LHCN-M2 (cell line): ENCODE results near the gene NUDT8. TPM values are rescaled to one million over a fixed set of nuclear protein-coding genes. Genes with fewer than 3 reads are reported as not detected.

ENCODE experiments used
- DNase-seq: peaks from one replicate; pipeline ENCODE4 v3.0.0-alpha.2; 2012; ENCODE audit warnings: low read depth
- polyA plus RNA-seq: library from polyadenylated mRNA; unstranded; fragments of >200 nt; gene quantifications from one replicate; pipeline ENCODE4 v1.2.1, GENCODE V29; 2012; ENCODE audit warnings: missing spikeins
- total RNA-seq: library from RNA; depleted of rRNA; stranded (reverse); fragments of >200 nt; gene quantifications from 2 replicates; pipeline ENCODE4 v1.2.3, GENCODE V29; 2014; rRNA removed

Gene NUDT8, protein sequence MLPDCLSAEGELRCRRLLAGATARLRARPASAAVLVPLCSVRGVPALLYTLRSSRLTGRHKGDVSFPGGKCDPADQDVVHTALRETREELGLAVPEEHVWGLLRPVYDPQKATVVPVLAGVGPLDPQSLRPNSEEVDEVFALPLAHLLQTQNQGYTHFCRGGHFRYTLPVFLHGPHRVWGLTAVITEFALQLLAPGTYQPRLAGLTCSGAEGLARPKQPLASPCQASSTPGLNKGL
- 7.5 and 19.8 TPM in 2 replicates for total RNA-seq
- 8.6 TPM for polyA plus RNA-seq

DNA sequence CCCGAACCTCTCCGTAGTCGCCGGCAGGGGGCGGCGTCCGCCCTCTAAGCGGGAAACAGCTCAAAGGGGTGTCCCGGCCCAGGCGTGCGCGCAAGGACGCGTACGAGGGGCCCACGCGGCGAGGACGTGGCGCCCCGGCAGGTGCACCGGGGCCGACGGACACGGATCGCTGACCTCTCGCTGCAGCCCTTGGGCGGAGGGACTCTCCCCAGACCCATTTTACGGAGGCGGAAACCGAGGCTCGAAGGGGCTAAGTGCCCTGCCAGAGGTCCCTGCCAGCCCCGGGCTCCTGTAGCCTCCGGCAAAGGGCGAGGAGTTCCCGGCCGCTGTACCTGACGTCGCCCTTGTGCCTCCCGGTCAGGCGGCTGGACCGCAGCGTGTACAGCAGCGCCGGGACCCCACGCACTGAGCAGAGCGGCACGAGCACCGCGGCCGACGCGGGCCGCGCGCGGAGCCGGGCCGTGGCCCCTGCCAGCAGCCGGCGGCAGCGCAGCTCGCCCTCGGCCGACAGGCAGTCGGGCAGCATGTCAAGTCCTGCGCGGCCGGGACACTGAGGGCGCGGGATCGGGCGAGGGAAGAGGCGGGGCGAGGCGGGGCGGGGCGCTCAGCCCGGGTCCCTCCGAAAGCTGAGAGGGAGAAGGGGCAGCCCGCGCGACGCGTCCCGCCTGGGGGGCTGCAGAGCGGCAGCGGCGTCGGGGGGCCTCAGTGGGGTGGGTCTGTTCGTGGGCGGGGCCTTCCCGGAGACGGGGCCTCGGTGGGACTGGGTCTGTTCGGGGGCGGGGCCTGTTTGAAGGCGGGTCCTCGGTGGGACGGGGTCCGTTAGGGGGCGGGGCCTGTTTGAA is at the start of gene NUDT8:
Gene NUDT8, minus strand, starts transcription at position 552 of the 842 bp plus-strand sequence. Its CDS starts 26 bp downstream, at position 526.
- peak; percentile 66 for DNase-seq

DNA sequence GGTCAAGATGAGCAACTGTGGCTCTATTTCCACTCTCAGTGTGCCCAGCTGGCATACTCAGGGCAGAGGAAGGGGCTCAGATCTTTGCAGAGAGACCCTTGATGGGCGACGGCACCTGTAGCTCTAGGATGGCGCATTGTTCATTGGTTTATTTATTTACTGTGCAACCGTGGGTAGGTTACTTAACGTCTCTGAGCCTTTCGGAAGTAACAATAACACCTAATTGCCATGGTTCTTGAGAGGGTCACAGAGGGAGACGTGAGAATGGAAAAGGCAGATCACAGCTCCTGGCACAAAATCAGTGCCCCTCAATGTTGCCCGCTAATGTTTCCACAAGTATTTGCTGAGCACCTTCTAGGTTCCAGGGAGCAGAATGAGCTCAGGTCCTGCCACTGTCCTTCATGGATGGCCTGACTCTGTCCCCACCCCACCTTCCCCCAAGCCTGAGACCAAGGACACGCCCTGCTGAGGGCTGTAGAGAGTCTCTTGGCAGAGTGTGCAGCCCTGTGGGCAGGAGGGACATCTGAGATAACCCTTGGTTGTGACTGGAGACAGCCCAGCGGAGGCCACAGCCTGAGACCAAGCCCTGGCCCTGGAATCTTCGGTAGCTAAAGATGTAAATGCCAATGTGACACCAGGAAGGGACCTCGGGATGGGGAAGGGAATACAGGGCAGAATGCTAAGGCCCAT is 45.5 kb upstream of the NUDT8 start:
- no peak for DNase-seq

DNA sequence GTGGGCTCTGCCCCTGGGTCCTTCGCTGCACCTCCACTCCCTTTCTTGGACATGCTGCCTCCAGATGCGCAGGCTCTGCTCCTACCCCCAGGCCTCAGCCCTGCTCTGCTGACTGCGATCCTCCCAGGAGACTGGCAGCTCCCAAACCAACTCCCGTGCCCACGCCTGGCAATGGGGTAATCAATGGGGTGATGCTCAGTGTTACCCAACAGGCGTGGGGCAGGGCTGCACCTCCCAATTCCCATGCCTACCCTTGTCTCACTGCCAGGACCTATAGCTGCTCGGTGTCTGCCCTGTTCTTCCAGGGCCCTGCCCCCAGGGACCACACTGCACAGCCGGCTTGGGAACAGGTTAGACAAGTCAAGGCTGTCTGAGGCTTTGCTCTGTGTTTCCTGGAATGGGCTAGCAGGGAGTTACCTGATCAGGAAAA is 44.7 kb upstream of the NUDT8 start, which contains the start of gene ALDH3B2:
Gene ALDH3B2, minus strand, starts transcription at position 182 of the 430 bp plus-strand sequence. CDS start 7,688 bp downstream, outside the sequence.
- DNase-seq = no peak

DNA sequence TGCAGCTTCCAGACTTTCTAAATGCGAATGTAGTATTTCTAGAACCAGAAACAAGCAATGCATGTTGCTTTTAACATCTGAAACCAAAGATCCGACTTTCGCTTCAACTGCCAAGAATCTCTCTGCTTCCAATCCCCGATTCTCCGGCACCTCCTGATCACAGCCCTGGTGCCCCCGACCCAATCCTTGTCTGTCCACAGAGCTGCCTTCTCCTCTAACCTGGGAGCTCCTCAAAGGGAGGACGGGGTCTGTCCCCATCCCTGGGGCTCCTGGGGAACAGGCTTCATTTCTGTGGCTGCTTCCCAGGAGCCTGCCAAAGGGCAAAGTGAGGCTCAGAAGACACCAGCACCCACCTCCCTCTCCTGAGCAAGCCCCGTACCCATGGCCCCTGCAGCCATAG is 44.2 kb upstream of the NUDT8 start:
- no peak for DNase-seq

DNA sequence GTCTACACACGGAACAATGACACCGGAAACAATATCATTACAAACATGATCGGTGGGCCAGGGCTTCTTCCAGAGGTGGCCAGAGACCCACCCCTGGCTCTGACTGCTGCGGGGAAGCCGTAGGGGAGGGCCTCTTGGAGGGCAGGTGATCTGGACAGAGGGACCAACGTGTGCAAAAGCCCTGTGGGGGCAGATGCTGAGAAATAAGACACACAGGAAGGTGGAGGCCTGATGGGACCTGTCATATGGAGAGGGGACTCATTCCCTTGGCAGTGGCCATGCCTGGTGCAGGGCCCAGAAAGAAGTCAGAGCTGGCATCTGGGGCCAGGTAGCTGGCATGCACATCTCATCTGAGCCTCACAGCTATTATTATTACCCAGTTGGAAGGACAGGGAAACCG is 43.6 kb upstream of the NUDT8 start:
- DNase-seq = no peak

DNA sequence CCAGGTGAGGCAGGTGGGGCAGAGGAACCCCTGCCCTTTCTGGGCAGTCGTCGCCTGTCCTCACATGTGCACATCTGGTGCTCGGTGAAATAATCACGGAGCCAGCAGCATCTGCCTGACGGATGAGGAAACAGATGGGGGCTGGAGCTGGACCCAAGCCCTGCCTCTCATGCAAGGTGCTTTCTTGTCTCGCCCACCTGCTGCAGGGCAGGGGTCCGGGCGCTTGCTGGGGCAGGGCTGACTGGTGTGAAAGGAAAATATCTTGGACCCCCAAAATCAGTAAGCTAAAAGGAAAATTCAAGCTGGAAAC is 41.4 kb upstream of the NUDT8 start:
- no peak for DNase-seq

DNA sequence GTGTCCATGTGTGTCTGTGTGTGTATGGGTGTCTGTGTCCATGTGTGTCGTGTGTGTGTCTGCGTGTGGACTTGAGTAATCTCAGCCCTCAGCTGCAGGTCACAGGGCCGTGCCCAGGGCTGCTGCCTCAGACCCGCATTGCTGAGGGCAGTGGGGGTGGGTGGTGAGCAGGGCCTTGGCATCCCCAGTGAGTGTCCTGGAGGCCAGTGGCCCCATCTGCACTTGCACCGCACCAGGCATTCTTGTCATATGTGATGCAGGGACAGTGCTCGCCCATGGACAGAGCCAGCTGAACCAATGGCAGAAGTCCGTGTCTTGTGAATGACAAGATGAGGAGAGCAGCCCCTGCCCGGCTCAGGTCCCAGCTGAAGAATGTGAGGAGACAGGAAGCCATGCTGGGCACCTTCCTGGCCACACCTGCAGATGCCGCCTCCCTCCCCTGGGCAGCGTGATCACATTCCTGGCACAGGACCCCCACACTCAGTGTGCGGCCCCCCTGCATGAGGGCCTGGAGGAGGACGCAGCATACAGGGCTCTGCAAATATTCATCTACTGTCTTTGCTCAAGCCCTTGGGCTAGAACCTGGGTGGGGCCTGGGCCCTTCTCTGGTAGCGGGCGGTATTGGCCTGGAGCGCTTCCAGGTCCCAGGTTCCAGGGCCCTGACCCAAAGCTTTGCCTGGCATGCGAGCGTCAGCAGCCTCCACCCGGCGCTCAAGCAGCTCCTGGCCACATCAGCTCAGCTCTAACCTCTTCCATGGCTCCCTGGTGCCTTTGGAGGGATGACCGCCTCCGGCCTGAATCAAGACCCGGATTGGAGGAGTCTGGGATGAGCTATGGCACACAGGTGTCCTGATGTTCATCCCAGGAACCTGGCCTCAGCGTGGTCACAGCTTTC is 40.8 kb upstream of the NUDT8 start:
- DNase-seq = no peak

DNA sequence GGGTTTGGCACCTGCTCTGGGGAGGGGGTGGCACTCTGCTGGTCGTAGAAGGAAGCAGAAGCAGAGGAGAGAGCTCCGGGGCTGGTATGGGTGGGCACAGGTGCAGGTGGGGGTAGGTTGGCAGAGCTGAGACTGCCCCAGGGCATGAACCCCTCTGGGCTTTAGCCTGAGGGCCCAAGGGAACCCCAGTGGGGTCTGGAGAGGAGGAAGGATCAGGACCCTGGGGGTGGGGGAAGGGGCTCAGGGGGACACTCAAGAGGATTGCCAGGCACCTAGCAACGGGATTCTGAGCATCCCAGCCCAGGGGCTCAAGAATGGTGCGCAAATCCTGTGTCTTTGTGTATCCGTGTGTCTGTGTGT is 38.4 kb upstream of the NUDT8 start:
- no peak for DNase-seq

DNA sequence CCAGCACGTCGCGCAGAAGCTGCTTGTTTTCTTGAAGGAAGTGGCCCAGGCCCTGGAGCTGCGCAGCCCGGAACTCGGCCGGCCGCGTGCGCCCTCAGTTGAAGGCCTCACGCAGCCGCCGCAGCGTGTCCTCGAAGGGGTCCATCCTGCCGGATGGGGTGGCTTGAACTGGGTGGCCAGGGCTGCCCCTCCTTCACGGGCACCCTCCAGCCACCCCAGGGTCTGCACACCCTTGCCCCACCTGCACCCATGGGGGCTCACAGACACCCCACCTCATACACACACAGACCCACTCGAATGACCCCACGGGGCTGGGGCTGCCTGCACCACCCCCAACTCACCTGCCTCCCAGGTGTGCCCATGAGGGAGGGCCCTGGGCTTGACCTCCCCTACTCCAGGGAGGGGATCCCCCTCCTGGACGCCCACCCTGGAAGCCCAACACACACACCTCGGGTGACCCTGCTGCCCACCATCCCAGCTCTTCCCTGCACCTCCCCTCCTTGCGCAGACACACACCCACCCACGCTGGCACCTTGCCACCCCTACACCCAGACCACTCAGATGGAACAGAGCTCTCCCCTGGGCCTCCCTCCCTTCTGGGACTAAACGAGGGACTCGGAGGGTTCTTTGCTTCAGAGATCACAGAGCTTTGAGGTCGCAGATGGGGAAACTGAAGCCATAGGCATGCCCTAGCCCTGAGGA is 37.9 kb upstream of the NUDT8 start:
- DNase-seq = no peak

DNA sequence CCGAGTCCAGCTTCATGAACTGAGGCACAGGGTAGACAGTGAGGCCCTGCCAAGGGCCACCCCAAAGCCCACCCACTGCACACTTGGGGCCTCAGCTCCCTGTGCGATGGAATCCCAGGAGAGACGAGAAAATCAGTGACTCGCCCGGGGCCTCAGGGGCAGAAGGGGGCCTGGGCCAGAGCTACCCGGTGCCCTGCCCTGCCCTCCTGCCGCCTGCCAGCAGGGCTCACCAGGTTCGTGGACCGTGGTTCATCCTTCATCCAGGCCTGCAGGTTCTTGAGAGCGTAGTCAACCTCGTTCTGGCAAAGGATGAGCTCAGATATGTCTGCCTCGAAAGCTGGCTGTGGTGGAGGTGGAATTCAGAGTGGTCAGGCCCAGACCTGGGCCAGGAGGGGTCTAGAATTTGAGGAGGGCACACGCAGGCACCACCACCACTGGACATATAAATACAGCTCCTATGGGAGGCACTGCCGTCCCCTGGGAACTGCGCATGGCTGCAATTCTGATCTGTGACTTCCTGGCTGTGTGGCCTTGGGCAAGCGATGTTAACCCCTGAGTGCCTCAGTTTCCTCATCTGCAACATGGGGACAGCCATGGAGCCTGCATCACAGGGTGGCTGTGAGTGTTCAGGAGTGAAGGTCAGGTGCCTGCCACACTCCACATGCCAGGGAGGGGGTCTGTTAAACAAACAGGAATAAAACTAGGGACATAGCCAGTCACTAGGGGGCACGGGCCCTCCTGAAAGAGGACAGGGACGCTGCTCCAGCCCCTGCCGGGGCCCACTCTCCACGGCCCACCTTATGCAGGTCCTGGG is 37.1 kb upstream of the NUDT8 start:
- no peak for DNase-seq

DNA sequence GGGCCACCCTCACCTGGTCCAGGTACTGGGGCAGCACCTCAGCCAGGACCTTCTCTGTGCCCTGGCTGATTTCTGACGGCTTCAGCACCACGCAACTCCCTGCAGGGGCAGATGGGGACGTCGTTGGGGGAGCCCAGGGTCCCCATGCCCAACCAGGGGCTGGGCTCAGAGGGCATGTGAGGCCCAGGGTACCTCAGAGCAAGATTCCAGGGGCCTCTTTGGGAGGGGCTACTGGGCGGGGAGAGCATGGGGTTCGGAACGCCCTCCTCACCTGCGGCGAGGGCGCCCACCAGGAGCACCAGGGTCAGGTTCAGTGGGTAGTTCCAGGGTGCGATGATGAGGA is 36.5 kb upstream of the NUDT8 start:
- DNase-seq = no peak

DNA sequence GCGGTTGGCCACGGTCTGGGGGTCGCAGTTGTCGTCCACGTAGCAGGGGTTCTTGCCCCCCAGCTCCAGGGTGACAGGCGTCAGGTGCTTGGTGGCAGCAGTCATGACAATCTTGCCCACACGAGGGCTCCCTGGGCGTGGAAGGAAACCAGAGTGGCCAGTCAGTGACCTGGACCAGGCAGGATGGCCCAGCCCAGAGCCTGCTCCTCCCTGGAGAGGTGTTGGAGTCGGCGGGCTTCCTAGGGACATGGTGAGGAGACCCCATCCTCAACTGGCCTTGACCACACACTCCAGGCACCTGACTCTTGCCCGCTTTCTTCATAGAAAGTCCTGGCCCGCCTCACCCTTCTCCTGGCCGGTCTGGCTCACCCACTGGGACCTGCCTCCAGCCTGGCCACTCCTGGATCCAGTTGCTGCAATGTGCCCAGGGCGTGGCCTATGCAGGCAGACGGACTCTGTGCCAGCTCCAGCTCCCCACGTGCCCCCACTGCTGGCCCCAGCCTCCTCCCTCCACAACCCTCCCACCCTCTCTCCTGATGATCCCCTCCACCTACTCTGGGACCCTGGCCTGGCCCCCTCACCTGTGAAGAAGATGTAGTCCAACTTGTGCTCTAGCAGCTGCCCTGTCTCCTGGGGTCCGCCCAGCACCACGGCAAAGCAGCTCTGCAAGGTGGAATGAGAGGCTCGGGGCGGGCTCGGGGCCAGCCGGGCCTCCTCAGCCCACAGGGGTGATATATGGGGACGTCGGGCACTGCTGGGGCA is 36.0 kb upstream of the NUDT8 start:
- DNase-seq = no peak

DNA sequence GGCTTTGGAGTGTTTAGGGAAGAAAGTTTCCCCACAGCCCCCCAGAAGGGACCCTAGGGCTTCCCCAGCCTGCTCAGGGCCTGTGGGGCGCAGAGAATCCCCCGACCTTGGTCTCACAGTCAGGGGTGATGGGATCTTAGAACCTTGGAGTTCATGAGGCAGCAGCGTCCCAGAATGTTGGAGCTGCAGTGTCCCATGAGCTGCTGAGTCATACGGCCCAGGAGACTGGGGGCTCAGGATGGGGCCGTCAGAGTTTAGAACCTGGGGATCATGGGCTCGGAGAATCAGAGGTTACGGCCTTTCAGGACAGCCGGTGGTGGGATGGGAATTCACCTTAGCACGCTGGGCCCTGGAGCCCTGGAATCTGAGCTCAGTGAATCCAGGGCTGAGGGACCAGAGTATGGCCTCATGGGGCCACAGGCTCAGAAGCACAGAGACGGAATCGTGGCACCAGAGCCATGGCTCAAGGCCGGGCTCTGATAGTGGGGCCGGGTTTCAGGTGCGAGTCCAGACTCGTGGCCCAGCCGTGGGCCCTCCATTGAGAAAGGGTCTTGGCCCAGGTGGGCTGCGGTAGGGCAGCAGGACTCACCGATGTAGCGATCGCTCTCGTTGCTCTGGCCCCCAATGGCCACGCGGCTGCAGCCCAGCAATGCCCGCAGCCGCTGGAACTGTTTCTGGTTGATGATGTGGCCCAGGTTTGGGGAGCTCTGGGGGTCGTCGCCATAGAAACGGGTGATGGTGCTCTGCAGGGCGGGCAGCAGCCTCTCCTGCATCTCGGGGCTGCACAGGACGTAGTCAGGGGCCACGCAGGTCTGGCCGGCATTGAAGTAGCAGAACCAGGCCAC is 35.2 kb upstream of the NUDT8 start:
- DNase-seq = no peak

DNA sequence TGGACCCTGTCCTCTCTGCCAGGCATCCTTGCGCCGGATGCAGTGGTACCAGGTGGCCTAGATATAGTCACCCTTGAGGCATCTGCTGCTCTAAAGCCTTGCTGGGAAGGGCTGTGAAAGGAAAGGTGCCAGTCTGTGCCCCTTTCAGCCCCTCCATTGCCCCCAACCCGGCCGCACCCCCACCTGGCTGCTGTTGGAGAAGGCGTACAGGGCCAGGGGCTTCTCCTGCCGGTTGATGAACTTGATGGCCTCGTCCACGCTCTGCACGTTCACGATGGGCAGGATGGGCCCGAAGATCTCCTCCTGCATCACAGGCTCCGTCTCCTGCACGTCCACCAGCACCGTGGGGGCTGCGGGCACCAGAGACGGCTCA is 34.5 kb upstream of the NUDT8 start:
- no peak for DNase-seq

DNA sequence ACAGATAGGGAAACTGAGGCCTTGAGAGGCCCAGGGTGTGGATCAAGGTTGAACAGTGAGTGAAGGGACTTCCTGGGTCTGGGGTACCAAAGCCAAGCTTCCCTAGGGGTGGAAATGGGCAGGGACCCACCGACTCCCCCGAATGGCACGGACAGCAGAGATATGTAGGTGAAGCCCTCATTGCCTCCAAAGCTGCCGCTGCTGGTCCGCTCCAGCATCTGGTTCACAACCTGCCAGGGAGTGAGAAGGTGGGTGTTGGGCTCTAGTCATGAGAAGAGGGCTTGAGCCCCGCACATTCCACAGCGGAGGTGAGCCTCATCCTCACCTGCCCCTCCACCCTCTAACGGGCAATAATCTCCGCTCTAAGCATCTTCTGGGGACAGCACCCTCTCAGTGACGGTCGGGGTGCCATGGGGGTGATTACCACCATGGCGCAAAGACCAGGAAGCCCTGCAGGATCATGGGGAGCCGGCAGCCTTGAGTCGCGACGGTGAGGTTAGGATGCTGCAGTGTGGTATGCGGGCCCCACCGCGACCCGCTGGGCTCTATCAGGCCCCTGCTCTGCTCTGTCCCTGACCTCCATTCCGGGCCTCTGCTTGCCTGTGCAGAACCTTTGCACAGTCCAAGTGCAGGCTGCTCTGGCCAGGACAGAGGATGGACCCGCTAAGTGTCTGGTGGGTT is 33.9 kb upstream of the NUDT8 start:
- no peak for DNase-seq

DNA sequence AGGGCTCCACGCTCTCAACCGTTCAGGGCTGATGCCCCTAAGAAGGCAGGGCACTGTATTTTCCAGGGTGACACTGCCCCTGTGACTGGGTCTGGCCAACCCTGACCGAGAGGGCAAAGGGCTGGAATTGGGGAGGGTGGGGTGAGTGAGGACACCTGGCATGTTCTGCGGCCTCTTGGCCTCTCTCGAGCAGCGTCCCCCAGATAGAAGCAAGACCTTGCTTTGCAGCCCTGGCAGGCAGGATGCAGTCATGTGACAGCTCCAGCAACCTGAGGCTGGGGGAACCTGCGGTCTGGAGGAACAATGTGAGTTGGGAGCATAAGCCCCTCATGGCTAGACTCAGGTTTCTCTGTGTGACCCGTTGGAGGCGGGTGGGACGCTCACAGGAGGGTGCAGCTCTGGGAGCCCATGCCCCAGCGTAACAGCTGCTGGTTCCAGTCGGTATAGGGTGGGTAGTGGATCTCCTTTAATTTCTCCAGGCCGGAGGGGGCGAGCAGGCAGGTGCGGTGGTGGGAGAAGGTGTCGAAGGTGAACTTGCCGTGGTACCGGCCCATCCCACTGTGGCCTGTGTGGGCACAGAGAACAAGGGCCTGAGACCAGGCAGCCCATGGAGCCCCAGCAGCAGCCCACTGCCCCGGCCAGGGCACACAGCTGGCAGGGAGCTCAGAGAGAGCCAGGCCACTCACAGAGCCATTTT is 33.2 kb upstream of the NUDT8 start:
- DNase-seq = no peak

DNA sequence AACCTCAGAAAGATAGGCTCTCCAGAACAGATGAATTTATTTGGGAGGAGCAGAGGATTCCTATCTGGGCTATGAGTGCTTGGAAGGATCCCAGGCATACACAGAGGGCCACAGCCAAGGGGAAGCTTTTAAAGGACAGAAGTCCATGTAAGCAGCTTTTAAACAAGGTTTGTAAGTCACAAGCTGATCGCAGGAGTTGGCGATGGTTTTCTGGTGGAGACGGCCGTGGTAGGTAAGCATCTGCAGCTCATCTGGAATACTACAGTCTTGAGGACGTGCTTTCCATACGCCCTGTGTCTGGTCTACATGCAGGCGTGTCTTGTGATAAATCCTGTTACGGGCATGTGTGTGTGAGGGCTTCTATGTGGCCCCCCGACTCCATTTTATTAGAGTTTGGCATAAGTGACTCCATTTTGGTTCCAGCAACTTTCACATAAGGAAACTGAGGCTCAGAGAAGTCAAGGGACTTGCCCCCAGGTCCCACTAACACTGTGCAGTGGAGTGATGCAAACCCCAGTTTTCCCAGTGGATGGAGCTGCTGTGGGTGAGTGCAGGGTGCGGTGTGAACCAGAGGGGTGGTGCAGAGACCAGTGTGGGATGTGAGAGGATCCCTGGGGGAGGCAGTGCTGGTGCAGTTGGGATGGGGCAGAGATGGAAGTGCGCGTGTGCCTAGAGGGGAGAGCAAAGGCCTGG is 32.6 kb upstream of the NUDT8 start:
- no peak for DNase-seq
